Astrocyte (in vitro differentiated cells and primary cell): ENCODE measurements around the gene PALS2.

Experiments used
- EZH2 ChIP-seq: IDR thresholded peaks from 2 replicates; pipeline ENCODE4 v1.6.1; 2012; ENCODE audit warnings: mild to moderate bottlenecking, low read length, inconsistent platforms; ENCODE audit not compliant: insufficient read depth
- TF ChIP-seq, protein P1 (sequence below): IDR thresholded peaks from 2 replicates; pipeline ENCODE4 v1.5.1; 2011; ENCODE audit warnings: low read depth, mild to moderate bottlenecking, inconsistent platforms, low read length, moderate library complexity; ENCODE audit not compliant: insufficient read depth

DNA sequence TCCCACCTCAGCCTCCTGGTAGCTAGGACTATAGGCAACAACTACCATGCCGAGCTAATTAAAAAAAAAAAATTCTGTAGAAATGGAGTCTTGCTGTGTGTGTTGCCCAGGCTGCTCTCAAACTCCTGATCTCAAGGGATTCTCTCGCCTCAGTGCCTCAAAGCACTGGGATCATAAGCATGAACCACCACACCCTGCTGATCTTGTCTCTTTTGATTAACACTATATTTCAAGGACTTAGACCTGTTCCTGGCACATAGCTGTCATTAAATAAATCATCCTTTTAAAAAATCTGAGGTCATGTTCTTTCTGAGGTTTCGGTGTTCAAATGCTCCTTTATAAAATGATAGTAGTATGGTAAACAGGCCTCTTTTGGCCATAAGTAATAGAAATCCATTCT lies 4.8 kb downstream of the PALS2 start:
- TF ChIP-seq EZH2, result no peak
- TF ChIP-seq, protein P1, sequence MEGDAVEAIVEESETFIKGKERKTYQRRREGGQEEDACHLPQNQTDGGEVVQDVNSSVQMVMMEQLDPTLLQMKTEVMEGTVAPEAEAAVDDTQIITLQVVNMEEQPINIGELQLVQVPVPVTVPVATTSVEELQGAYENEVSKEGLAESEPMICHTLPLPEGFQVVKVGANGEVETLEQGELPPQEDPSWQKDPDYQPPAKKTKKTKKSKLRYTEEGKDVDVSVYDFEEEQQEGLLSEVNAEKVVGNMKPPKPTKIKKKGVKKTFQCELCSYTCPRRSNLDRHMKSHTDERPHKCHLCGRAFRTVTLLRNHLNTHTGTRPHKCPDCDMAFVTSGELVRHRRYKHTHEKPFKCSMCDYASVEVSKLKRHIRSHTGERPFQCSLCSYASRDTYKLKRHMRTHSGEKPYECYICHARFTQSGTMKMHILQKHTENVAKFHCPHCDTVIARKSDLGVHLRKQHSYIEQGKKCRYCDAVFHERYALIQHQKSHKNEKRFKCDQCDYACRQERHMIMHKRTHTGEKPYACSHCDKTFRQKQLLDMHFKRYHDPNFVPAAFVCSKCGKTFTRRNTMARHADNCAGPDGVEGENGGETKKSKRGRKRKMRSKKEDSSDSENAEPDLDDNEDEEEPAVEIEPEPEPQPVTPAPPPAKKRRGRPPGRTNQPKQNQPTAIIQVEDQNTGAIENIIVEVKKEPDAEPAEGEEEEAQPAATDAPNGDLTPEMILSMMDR, result no peak
